Immature natural killer cell (primary cell): ENCODE measurements around the gene MPPED1. TPM values are rescaled to one million over a fixed set of nuclear protein-coding genes. Genes with fewer than 3 reads are reported as not detected.
A peak's percentile ranks its signal among the peaks of the same experiment; 100 is the strongest.

ENCODE experiments used
- DNase-seq, 3 donors: peaks; one replicate each; pipeline ENCODE4 v3.0.0; 2022; ENCODE audit warnings: mixed read lengths in 1 of 3
- H3K27ac Mint-ChIP-seq, 6 donors: one replicate each; pipeline ENCODE4 v1.8.0; 2020; ENCODE audit warnings: mixed read lengths in 6 of 6, mild to moderate bottlenecking in 5 of 6, inconsistent platforms in 4 of 6, moderate library complexity in 3 of 6
- H3K27me3 Mint-ChIP-seq, 3 donors: one replicate each; pipeline ENCODE4 v1.8.0; 2020 to 2021; ENCODE audit warnings: low read depth in 3 of 3, mild to moderate bottlenecking in 3 of 3, mixed read lengths in 3 of 3, moderate library complexity in 3 of 3, inconsistent platforms in 1 of 3
- H3K36me3 Mint-ChIP-seq, 3 donors: one replicate each; pipeline ENCODE4 v1.8.0; 2020; ENCODE audit warnings: mixed read lengths in 3 of 3, inconsistent platforms in 2 of 3, mild to moderate bottlenecking in 2 of 3
- H3K4me1 Mint-ChIP-seq, 2 donors: one replicate each; pipeline ENCODE4 v1.8.0; 2020; ENCODE audit warnings: inconsistent platforms in 2 of 2, mild to moderate bottlenecking in 2 of 2, mixed read lengths in 2 of 2, moderate library complexity in 1 of 2
- H3K4me3 Mint-ChIP-seq, 5 donors: one replicate each; pipeline ENCODE4 v1.8.0; 2020; ENCODE audit warnings: mild to moderate bottlenecking in 5 of 5, mixed read lengths in 5 of 5, inconsistent platforms in 3 of 5, moderate library complexity in 3 of 5
- H3K9me3 Mint-ChIP-seq, 6 donors: one replicate each; pipeline ENCODE4 v1.8.0; 2020; ENCODE audit warnings: mild to moderate bottlenecking in 6 of 6, mixed read lengths in 6 of 6, inconsistent platforms in 4 of 6, moderate library complexity in 3 of 6
- polyA plus RNA-seq, 3 donors: library from polyadenylated mRNA; unstranded; fragments of 300-500 nt; fragmentation: Illumina TruSeq; gene quantifications; one replicate each; pipeline ENCODE4 v1.2.3, GENCODE V29; 2021

MPPED1 gene
- polyA plus RNA-seq, 3 donors from 2014 or later: not detected

GRCh38 chr22:43396934-43397457, 14.8 kb upstream of the MPPED1 start:
- DNase-seq: no peak
- Mint-ChIP-seq H3K36me3 (no peaks in the 10 kb centered on the region), H3K4me1 (no peaks in the 10 kb centered on the region), H3K9me3 (no peaks in the 10 kb centered on the region), H3K4me3 (no peak overlapping the region), H3K27ac (no peak overlapping the region), H3K27me3 (peaks cover 1 to 6% (median 6%) of the 10 kb centered on the region in 3 donors)

GRCh38 chr22:43397766-43398165, 14.0 kb upstream of the MPPED1 start:
- Mint-ChIP-seq H3K27me3 (peaks cover 3 to 10% (median 9%) of the 10 kb centered on the region in 3 donors), H3K4me3 (no peak overlapping the region), H3K4me1 (no peaks in the 10 kb centered on the region), H3K27ac (no peak overlapping the region), H3K36me3 (no peaks in the 10 kb centered on the region), H3K9me3 (no peaks in the 10 kb centered on the region)
- DNase-seq: no peak

DNA sequence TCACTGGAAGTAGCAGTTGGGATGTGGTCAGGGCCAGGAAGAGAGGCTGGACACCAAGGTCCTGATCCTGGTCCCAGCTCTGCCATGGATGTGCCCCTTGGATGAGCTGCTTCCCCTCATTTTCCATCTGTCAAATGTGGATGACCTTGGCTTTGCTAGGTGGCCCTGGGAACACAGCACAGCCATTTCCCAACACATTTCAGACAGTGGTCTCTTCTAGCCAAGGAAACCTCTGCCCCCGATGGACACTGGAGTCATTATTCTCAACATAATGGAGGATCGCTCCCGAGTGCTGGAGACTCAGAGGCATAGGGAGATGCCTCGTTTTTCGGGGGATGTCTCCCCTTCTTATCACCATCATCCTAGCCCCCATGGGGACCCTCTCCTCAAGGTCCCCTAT, 13.6 kb upstream of the MPPED1 start:
- no peak for DNase-seq
- Mint-ChIP-seq H3K27me3 (peaks cover 3 to 10% (median 9%) of the 10 kb centered on the region in 3 donors), H3K36me3 (no peaks in the 10 kb centered on the region), H3K4me1 (no peaks in the 10 kb centered on the region), H3K4me3 (no peak overlapping the region), H3K9me3 (no peaks in the 10 kb centered on the region), H3K27ac (no peak overlapping the region)

- no peak overlapping the region for H3K4me3 Mint-ChIP-seq
- no peak for DNase-seq
- H3K27ac Mint-ChIP-seq: peak overlapping the region in 1 of 6 donors; percentile 44
- H3K9me3 Mint-ChIP-seq: no peaks in the 10 kb centered on the region
- H3K4me1 Mint-ChIP-seq: no peaks in the 10 kb centered on the region
- peaks cover 5 to 10% (median 7%) of the 10 kb centered on the region in 3 donors for H3K27me3 Mint-ChIP-seq
- H3K36me3 Mint-ChIP-seq: no peaks in the 10 kb centered on the region
Measured at GRCh38 chr22:43398910-43399309, 12.9 kb upstream of the MPPED1 start.

GRCh38 chr22:43399338-43399979, 12.4 kb upstream of the MPPED1 start:
- no peak overlapping the region for H3K4me3 Mint-ChIP-seq
- H3K4me1 Mint-ChIP-seq: no peaks in the 10 kb centered on the region
- no peaks in the 10 kb centered on the region for H3K36me3 Mint-ChIP-seq
- H3K27me3 Mint-ChIP-seq: peaks cover 5 to 10% (median 5%) of the 10 kb centered on the region in 3 donors
- DNase-seq: no peak
- H3K27ac Mint-ChIP-seq: no peak overlapping the region
- no peaks in the 10 kb centered on the region for H3K9me3 Mint-ChIP-seq

DNA sequence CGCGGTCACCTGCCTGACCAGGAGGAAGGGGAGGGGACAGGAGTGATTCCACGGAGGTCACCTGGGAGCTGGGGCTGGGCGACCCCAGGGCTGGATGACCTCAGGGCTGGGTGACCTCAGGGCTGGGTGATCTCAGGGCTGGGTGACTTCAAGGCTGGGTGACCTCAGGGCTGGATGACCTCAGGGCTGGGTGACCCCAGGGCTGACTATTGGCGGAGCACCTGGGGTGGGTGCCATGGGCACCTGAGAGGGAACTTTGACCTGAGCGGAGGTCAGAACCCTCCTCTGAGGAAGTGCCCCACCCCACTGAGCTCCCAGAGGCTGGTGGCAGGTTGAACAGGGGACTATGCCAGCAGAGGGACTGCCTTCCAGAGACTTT, 11.8 kb upstream of the MPPED1 start:
- no peak overlapping the region for H3K27ac Mint-ChIP-seq
- DNase-seq: no peak
- no peaks in the 10 kb centered on the region for H3K4me1 Mint-ChIP-seq
- H3K36me3 Mint-ChIP-seq: no peaks in the 10 kb centered on the region
- H3K4me3 Mint-ChIP-seq: no peak overlapping the region
- peaks cover 5 to 10% (median 5%) of the 10 kb centered on the region in 3 donors for H3K27me3 Mint-ChIP-seq
- H3K9me3 Mint-ChIP-seq: no peaks in the 10 kb centered on the region

GRCh38 chr22:43400449-43400848, 11.4 kb upstream of the MPPED1 start:
- no peak for DNase-seq
- no peaks in the 10 kb centered on the region for H3K9me3 Mint-ChIP-seq
- no peak overlapping the region for H3K4me3 Mint-ChIP-seq
- H3K27ac Mint-ChIP-seq: no peak overlapping the region
- H3K36me3 Mint-ChIP-seq: no peaks in the 10 kb centered on the region
- H3K27me3 Mint-ChIP-seq: peaks cover 5 to 10% (median 5%) of the 10 kb centered on the region in 3 donors
- H3K4me1 Mint-ChIP-seq: no peaks in the 10 kb centered on the region

DNA sequence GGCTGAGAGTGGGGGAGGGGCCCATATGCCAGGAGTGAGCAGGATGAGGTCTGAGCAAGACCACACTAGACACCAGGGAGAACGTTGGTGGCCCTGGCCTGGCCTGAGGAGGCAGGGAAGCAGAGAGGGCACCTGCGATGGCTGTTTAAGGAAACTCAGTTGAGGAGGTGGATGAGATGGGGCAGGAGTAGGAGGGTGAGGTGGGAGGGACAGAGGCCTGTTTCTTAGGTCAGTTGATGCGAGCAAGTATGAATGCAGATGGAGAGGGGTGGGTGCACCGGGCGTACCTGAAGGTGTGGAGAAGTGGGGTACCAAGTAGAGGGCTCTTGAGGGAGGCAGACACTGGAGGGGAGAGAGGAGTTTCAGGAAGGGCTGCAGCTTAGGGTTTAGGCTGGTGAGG, 10.6 kb upstream of the MPPED1 start:
- DNase-seq: no peak
- Mint-ChIP-seq H3K36me3 (no peaks in the 10 kb centered on the region), H3K4me1 (no peaks in the 10 kb centered on the region), H3K9me3 (no peaks in the 10 kb centered on the region), H3K4me3 (no peak overlapping the region), H3K27me3 (peaks cover 5 to 10% (median 5%) of the 10 kb centered on the region in 3 donors), H3K27ac (no peak overlapping the region)

DNA sequence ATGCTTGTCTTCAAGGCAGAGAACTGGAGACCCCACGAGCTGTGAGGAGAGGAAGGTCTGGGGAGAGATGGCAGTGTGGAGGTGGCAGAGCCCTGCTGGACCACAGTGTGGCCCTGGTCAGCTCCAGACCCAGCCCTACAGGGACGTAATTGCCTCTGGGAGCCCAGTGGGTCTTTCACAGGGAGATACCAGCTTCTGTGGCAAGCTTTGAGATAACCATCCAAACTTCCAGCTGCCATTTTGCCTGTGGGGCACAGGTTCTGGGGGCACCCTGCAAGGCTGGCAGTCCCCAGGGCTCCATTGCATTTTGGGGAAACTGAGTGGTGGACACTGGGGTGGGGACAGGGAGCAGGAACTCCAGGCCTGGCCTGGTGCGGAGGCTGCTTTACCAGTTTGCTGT, 10.2 kb upstream of the MPPED1 start:
- H3K27me3 Mint-ChIP-seq: peaks cover 3 to 10% (median 5%) of the 10 kb centered on the region in 3 donors
- H3K9me3 Mint-ChIP-seq: no peaks in the 10 kb centered on the region
- no peak for DNase-seq
- no peaks in the 10 kb centered on the region for H3K36me3 Mint-ChIP-seq
- H3K4me1 Mint-ChIP-seq: no peaks in the 10 kb centered on the region
- H3K27ac Mint-ChIP-seq: no peak overlapping the region
- no peak overlapping the region for H3K4me3 Mint-ChIP-seq

- Mint-ChIP-seq H3K4me1 (no peaks in the 10 kb centered on the region), H3K27me3 (peaks cover 3 to 8% (median 5%) of the 10 kb centered on the region in 3 donors), H3K36me3 (no peaks in the 10 kb centered on the region), H3K4me3 (no peak overlapping the region), H3K27ac (no peak overlapping the region), H3K9me3 (no peaks in the 10 kb centered on the region)
- no peak for DNase-seq
Measured at GRCh38 chr22:43402128-43402527, 9.7 kb upstream of the MPPED1 start.

- no peak overlapping the region for H3K27ac Mint-ChIP-seq
- H3K27me3 Mint-ChIP-seq: peaks cover 8% of the 10 kb centered on the region in 3 donors
- DNase-seq: no peak
- no peaks in the 10 kb centered on the region for H3K36me3 Mint-ChIP-seq
- no peaks in the 10 kb centered on the region for H3K9me3 Mint-ChIP-seq
- no peaks in the 10 kb centered on the region for H3K4me1 Mint-ChIP-seq
- no peak overlapping the region for H3K4me3 Mint-ChIP-seq
Measured at GRCh38 chr22:43404673-43405385, 7.0 kb upstream of the MPPED1 start.

DNA sequence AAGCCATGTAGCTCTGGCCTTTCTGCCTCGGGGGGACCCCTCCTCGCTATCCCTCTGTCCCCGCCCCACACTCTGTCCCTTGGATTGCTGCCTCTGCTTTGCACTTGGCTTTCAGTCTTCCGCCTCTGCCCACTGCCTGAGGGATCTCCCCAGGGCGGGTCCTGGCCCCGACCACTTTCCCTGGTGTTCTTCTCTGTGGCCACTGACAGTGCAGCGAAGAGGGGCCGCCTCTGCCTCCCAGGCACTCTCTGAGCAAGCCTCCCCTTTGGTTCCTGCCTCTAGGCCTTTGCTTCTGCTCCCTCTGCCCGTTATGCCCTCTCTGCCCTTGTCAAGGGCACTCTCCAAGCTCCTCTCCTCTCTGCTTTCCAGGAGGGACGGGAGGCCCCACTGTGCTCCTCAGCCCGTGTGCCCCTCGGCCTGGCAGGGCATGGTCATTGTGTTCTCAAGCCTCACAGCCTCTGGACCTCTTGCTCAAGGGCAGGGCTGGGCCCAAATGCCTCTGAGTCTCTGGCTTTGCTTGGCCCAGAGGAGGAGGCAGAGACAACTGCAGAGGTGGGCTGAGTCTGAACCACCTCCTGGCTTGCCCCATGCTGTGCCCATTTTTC, 5.5 kb upstream of the MPPED1 start:
- no peak overlapping the region for H3K27ac Mint-ChIP-seq
- DNase-seq: no peak
- H3K9me3 Mint-ChIP-seq: no peaks in the 10 kb centered on the region
- no peaks in the 10 kb centered on the region for H3K4me1 Mint-ChIP-seq
- H3K36me3 Mint-ChIP-seq: no peaks in the 10 kb centered on the region
- no peak overlapping the region for H3K4me3 Mint-ChIP-seq
- H3K27me3 Mint-ChIP-seq: peaks cover 12 to 13% (median 12%) of the 10 kb centered on the region in 3 donors

- no peak overlapping the region for H3K4me3 Mint-ChIP-seq
- no peaks in the 10 kb centered on the region for H3K36me3 Mint-ChIP-seq
- H3K4me1 Mint-ChIP-seq: no peaks in the 10 kb centered on the region
- H3K27me3 Mint-ChIP-seq: peaks cover 7 to 14% (median 9%) of the 10 kb centered on the region in 3 donors
- H3K9me3 Mint-ChIP-seq: no peaks in the 10 kb centered on the region
- no peak overlapping the region for H3K27ac Mint-ChIP-seq
- DNase-seq: no peak
Measured at GRCh38 chr22:43407591-43407990, 4.2 kb upstream of the MPPED1 start.

DNA sequence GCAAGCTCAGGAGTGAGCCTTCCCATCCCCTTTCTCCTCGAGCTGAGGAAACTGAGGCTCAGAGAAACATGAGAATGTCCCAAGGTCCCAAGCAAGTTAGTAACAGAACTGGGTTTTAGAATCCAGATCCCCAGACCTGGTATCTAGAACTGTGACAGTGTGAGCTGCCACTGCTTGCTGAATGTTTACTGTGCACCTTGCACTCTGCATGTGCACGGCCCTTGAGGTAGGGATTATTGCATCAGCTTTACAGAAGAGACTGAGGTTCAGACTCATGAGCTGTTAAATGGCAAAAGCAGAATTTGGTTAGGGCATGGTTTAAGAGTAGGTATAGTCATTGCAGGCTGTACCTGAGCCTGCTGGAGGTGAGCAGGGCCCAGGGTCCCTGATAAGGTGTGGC, 3.8 kb upstream of the MPPED1 start:
- Mint-ChIP-seq H3K4me1 (no peaks in the 10 kb centered on the region), H3K27ac (peak overlapping the region in 1 of 6 donors; percentile 55), H3K4me3 (no peak overlapping the region), H3K36me3 (no peaks in the 10 kb centered on the region), H3K27me3 (peaks cover 10 to 13% (median 13%) of the 10 kb centered on the region in 3 donors), H3K9me3 (no peaks in the 10 kb centered on the region)
- no peak for DNase-seq
